T-helper 22 cell (primary cell): ENCODE data around the gene CTDSPL.
A peak's percentile ranks its signal among the peaks of the same experiment; 100 is the strongest.
"Not testable (repeated sequence)": the region's sequence is repeated elsewhere in the genome, so short reads cannot be mapped to it uniquely, and the experiment has no call there.

Source experiments
- DNase-seq: peaks from one replicate; pipeline ENCODE4 v3.0.0-alpha.2; 2020; ENCODE audit warnings: low read depth

CTDSPL gene

GRCh38 chr3:37968813-37969595 lies 107.3 kb downstream of the CTDSPL start:
- DNase-seq = no peak

- no peak for DNase-seq
These were observed 108.0 kb downstream of the CTDSPL start for GRCh38 chr3:37969596-37970100.

- DNase-seq = no peak
These were observed 109.1 kb downstream of the CTDSPL start for GRCh38 chr3:37970802-37971201.

GRCh38 chr3:37971467-37971866 lies 109.8 kb downstream of the CTDSPL start:
- no peak for DNase-seq

GRCh38 chr3:37972056-37972455 lies 110.4 kb downstream of the CTDSPL start:
- DNase-seq = not testable (repeated sequence)

- DNase-seq = no peak
These were observed 111.8 kb downstream of the CTDSPL start for GRCh38 chr3:37973246-37974054.

- DNase-seq = peak; percentile 35
These were observed 112.7 kb downstream of the CTDSPL start for GRCh38 chr3:37974121-37975083.

- DNase-seq = no peak
These were observed 118.1 kb downstream of the CTDSPL start for GRCh38 chr3:37979541-37980461.

- no peak for DNase-seq
These were observed 119.0 kb downstream of the CTDSPL start for GRCh38 chr3:37980462-37981347.

GRCh38 chr3:37981348-37981664 lies 119.6 kb downstream of the CTDSPL start:
- DNase-seq = no peak

GRCh38 chr3:37982331-37982730 lies 120.7 kb downstream of the CTDSPL start:
- DNase-seq = no peak

GRCh38 chr3:37984051-37984450 lies 122.4 kb downstream of the CTDSPL start:
- DNase-seq = no peak

- no peak for DNase-seq
These were observed 122.9 kb downstream of the CTDSPL start for GRCh38 chr3:37984596-37984995.

- no peak for DNase-seq
These were observed 124.1 kb downstream of the CTDSPL start for GRCh38 chr3:37985637-37986320.

- no peak for DNase-seq
These were observed 125.0 kb downstream of the CTDSPL start for GRCh38 chr3:37986479-37987314.

GRCh38 chr3:37987315-37987697 lies 125.6 kb downstream of the CTDSPL start:
- no peak for DNase-seq

- DNase-seq = no peak
These were observed 126.1 kb downstream of the CTDSPL start for GRCh38 chr3:37987751-37988179.

GRCh38 chr3:37988376-37988775 lies 126.7 kb downstream of the CTDSPL start:
- DNase-seq = not testable (repeated sequence)
